HEK293 (cell line): ENCODE data around the gene ZFR.

Experiments used
- BCL6B ChIP-seq: fragments of 450-650 bp; formaldehyde crosslinking; IDR thresholded peaks from 2 replicates; pipeline ENCODE4 v1.5.1; 2017; ENCODE audit warnings: missing biosample characterization, missing genetic modification characterization
- CTCF ChIP-seq: fragments of 450-650 bp; formaldehyde crosslinking; IDR thresholded peaks from 2 replicates; pipeline ENCODE4 v1.5.1; 2016; ENCODE audit warnings: missing biosample characterization, missing genetic modification characterization
- GLIS2 ChIP-seq: fragments of 450-650 bp; formaldehyde crosslinking; IDR thresholded peaks from 2 replicates; pipeline ENCODE4 v1.5.1; 2016; ENCODE audit warnings: missing biosample characterization, missing genetic modification characterization
- HOXA7 ChIP-seq: sonication (generic); formaldehyde crosslinking; IDR thresholded peaks from 2 replicates; pipeline ENCODE4 v1.8.1; 2022; ENCODE audit warnings: missing genetic modification reagents, borderline replicate concordance
- KLF10 ChIP-seq: fragments of 450-650 bp; IDR thresholded peaks from 2 replicates; pipeline ENCODE4 v1.5.1; 2018; ENCODE audit warnings: missing biosample characterization, mild to moderate bottlenecking, missing genetic modification characterization
- KLF17 ChIP-seq: fragments of 450-650 bp; formaldehyde crosslinking; IDR thresholded peaks from 2 replicates; pipeline ENCODE4 v1.5.1; 2016; ENCODE audit warnings: missing biosample characterization, missing genetic modification characterization
- KLF9 ChIP-seq: fragments of 450-650 bp; formaldehyde crosslinking; IDR thresholded peaks from 2 replicates; pipeline ENCODE4 v1.5.1; 2016; ENCODE audit warnings: missing biosample characterization, missing genetic modification characterization, low read depth
- OVOL3 ChIP-seq: fragments of 450-650 bp; formaldehyde crosslinking; IDR thresholded peaks from 2 replicates; pipeline ENCODE4 v1.5.1; 2016; ENCODE audit warnings: missing biosample characterization, missing genetic modification characterization
- SCRT2 ChIP-seq: fragments of 450-650 bp; formaldehyde crosslinking; IDR thresholded peaks from 2 replicates; pipeline ENCODE4 v1.5.1; 2016; ENCODE audit warnings: missing biosample characterization, missing genetic modification characterization
- WT1 ChIP-seq: fragments of 450-650 bp; formaldehyde crosslinking; IDR thresholded peaks from 2 replicates; pipeline ENCODE4 v1.5.1; 2016; ENCODE audit warnings: missing biosample characterization, missing genetic modification characterization
- ZBTB17 ChIP-seq: fragments of 450-650 bp; formaldehyde crosslinking; IDR thresholded peaks from 2 replicates; pipeline ENCODE4 v1.5.1; 2016; ENCODE audit warnings: missing biosample characterization, missing genetic modification characterization
- ZBTB8A ChIP-seq: fragments of 450-650 bp; formaldehyde crosslinking; IDR thresholded peaks from 2 replicates; pipeline ENCODE4 v1.5.1; 2016; ENCODE audit warnings: missing biosample characterization, missing genetic modification characterization
- ZFP37 ChIP-seq: fragments of 450-650 bp; formaldehyde crosslinking; IDR thresholded peaks from 2 replicates; pipeline ENCODE4 v1.5.1; 2016; ENCODE audit warnings: missing biosample characterization, missing genetic modification characterization
- ZNF133 ChIP-seq: fragments of 450-650 bp; formaldehyde crosslinking; IDR thresholded peaks from 2 replicates; pipeline ENCODE4 v1.5.1; 2016; ENCODE audit warnings: missing biosample characterization, missing genetic modification characterization
- ZNF266 ChIP-seq: fragments of 450-650 bp; formaldehyde crosslinking; IDR thresholded peaks from 2 replicates; pipeline ENCODE4 v1.5.1; 2016; ENCODE audit warnings: missing biosample characterization, missing genetic modification characterization, low read depth
- ZNF302 ChIP-seq: fragments of 450-650 bp; formaldehyde crosslinking; IDR thresholded peaks from 2 replicates; pipeline ENCODE4 v1.5.1; 2016; ENCODE audit warnings: missing biosample characterization, missing genetic modification characterization, low read depth
- ZNF366 ChIP-seq: fragments of 450-650 bp; formaldehyde crosslinking; conservative IDR thresholded peaks from 2 replicates; pipeline ENCODE4 v1.5.1; 2016; ENCODE audit warnings: missing biosample characterization, missing genetic modification characterization
- ZNF398 ChIP-seq: fragments of 450-650 bp; formaldehyde crosslinking; IDR thresholded peaks from 2 replicates; pipeline ENCODE4 v1.5.1; 2017; ENCODE audit warnings: missing biosample characterization, missing genetic modification characterization
- ZNF48 ChIP-seq: fragments of 450-650 bp; formaldehyde crosslinking; IDR thresholded peaks from 2 replicates; pipeline ENCODE4 v1.5.1; 2016; ENCODE audit warnings: missing biosample characterization, missing genetic modification characterization
- ZNF514 ChIP-seq: fragments of 450-650 bp; formaldehyde crosslinking; IDR thresholded peaks from 2 replicates; pipeline ENCODE4 v1.5.1; 2016; ENCODE audit warnings: missing biosample characterization, missing genetic modification characterization
- ZNF518A ChIP-seq: fragments of 450-650 bp; formaldehyde crosslinking; conservative IDR thresholded peaks from 2 replicates; pipeline ENCODE4 v1.5.1; 2016; ENCODE audit warnings: low read depth, missing biosample characterization, missing genetic modification characterization
- ZNF530 ChIP-seq: fragments of 450-650 bp; formaldehyde crosslinking; IDR thresholded peaks from 2 replicates; pipeline ENCODE4 v1.5.1; 2016; ENCODE audit warnings: low read depth, missing biosample characterization, missing genetic modification characterization
- ZNF549 ChIP-seq: fragments of 450-650 bp; IDR thresholded peaks from 2 replicates; pipeline ENCODE4 v1.5.1; 2018; ENCODE audit warnings: missing biosample characterization, missing genetic modification characterization, mild to moderate bottlenecking, inconsistent platforms, moderate library complexity
- ZNF571 ChIP-seq: fragments of 450-650 bp; formaldehyde crosslinking; IDR thresholded peaks from 2 replicates; pipeline ENCODE4 v1.5.0; 2017; ENCODE audit warnings: missing biosample characterization, missing genetic modification characterization
- ZNF624 ChIP-seq: fragments of 450-650 bp; formaldehyde crosslinking; IDR thresholded peaks from 2 replicates; pipeline ENCODE4 v1.5.1; 2017; ENCODE audit warnings: missing biosample characterization, missing genetic modification characterization
- ZNF660 ChIP-seq: fragments of 450-650 bp; IDR thresholded peaks from 2 replicates; pipeline ENCODE4 v1.5.1; 2018; ENCODE audit warnings: missing biosample characterization, mild to moderate bottlenecking, missing genetic modification characterization
- ZNF692 ChIP-seq: fragments of 450-650 bp; formaldehyde crosslinking; IDR thresholded peaks from 2 replicates; pipeline ENCODE4 v1.5.1; 2016; ENCODE audit warnings: missing biosample characterization, missing genetic modification characterization
- ZNF837 ChIP-seq: fragments of 450-650 bp; formaldehyde crosslinking; IDR thresholded peaks from 2 replicates; pipeline ENCODE4 v1.5.1; 2016; ENCODE audit warnings: missing biosample characterization, missing genetic modification characterization
- ZSCAN30 ChIP-seq: fragments of 450-650 bp; IDR thresholded peaks from 2 replicates; pipeline ENCODE4 v1.5.1; 2018; ENCODE audit warnings: missing biosample characterization, mild to moderate bottlenecking, missing genetic modification characterization, moderate library complexity
- ZXDB ChIP-seq: fragments of 450-650 bp; formaldehyde crosslinking; IDR thresholded peaks from 2 replicates; pipeline ENCODE4 v1.5.1; 2016; ENCODE audit warnings: missing biosample characterization, missing genetic modification characterization

The ZFR gene

GRCh38 chr5:32312197-32312594 is 132.3 kb downstream of the ZFR start (continued):
- no peak for TF ChIP-seq ZNF518A (tag by site-specific recombination)
- TF ChIP-seq SCRT2 = no peak
- TF ChIP-seq ZSCAN30 = no peak
- no peak for TF ChIP-seq ZNF398
- TF ChIP-seq ZBTB8A (tag by site-specific recombination) = peak; percentile 68; the same call in 1 of the 2 replicates
- TF ChIP-seq ZNF660 = 0 out of 2 replicates have a peak, but pooled peaks have one; percentile 44
- peak; percentile 94 for TF ChIP-seq GLIS2
- no peak for TF ChIP-seq BCL6B (tag by site-specific recombination)
- TF ChIP-seq ZFP37 (tag by site-specific recombination) = 0 out of 2 replicates have a peak, but pooled peaks have one; percentile 29
- no peak for TF ChIP-seq ZNF48 (tag by site-specific recombination)
- TF ChIP-seq ZNF837 (tag by site-specific recombination) = no peak
- 0 out of 2 replicates have a peak, but pooled peaks have one; percentile 28 for TF ChIP-seq ZNF692
- TF ChIP-seq KLF9 (tag by site-specific recombination) = no peak; the same call in 1 of the 2 replicates
- TF ChIP-seq ZNF514 (tag by site-specific recombination) = no peak
- TF ChIP-seq ZBTB17 (tag by site-specific recombination) = 0 out of 2 replicates have a peak, but pooled peaks have one; percentile 13
- TF ChIP-seq CTCF (tag by site-specific recombination) = no peak
- peak; percentile 78 for TF ChIP-seq ZXDB (tag by site-specific recombination)
- no peak for TF ChIP-seq OVOL3 (tag by site-specific recombination)
- TF ChIP-seq WT1 (tag by site-specific recombination) = no peak
- TF ChIP-seq ZNF571 = no peak
- peak; percentile 61 for TF ChIP-seq KLF17 (tag by site-specific recombination)
- no peak for TF ChIP-seq ZNF302
- TF ChIP-seq KLF10 = no peak
- TF ChIP-seq ZNF549 (tag by site-specific recombination) = no peak
- TF ChIP-seq ZNF133 (tag by site-specific recombination) = no peak
- TF ChIP-seq ZNF366 (tag by site-specific recombination) = no peak
- TF ChIP-seq ZNF624 (tag by site-specific recombination) = no peak
- TF ChIP-seq ZNF530 (tag by site-specific recombination) = no peak
- TF ChIP-seq HOXA7 (CRISPR knock-in tag) = no peak
- no peak for TF ChIP-seq ZNF266 (tag by site-specific recombination)
